Endothelial cell of umbilical vein (primary cell): ENCODE results near the gene PLCH1. TPM values are rescaled to one million over a fixed set of nuclear protein-coding genes. Genes with fewer than 3 reads are reported as not detected.

Source experiments
- BruUV-seq: library from RNA; stranded (reverse); fragments of 400-500 nt; replicated peaks from 2 replicates; lab custom pipeline; 2021; lab: Mats Ljungman, UMichigan
- CTCF ChIA-PET: fragments of 300-600, 350-600 bp; sonication (Branson Sonifier 250); formaldehyde crosslinking; loops from one replicate; lab custom pipeline; 2021; ENCODE audit warnings: antibody characterized with exemption, inconsistent platforms; lab: Charles Lee
- POLR2A ChIA-PET: fragments of 300-600, 350-600 bp; sonication (Branson Sonifier 250); formaldehyde crosslinking; loops from one replicate; lab custom pipeline; 2021; ENCODE audit warnings: antibody characterized with exemption, inconsistent platforms; lab: Charles Lee
- DNase-seq: peaks from one replicate; pipeline ENCODE4 v3.0.0-alpha.2; 2011; ENCODE audit warnings: low read depth, low spot score
- FAIRE-seq: peaks from 2 replicates; lab custom pipeline; 2011; peaks lifted over from hg19 to GRCh38; lab: Jason Lieb, UNC
- H2AFZ ChIP-seq: 2 replicates; pipeline ENCODE4 v1.6.0; 2012; ENCODE audit warnings: low read depth, low read length, control low read depth, inconsistent platforms
- H3K27ac ChIP-seq: 2 replicates; pipeline ENCODE4 v1.5.1; 2011; ENCODE audit warnings: low read depth, mild to moderate bottlenecking, control low read depth, low read length, moderate library complexity; ENCODE audit not compliant: insufficient read depth
- H3K27me3 ChIP-seq, 2 experiments: 2 replicates each; pipeline versions ENCODE4 v1.6.0 to v1.6.1; 2011; ENCODE audit warnings: low read length in 2 of 2, mixed read lengths in 1 of 2; ENCODE audit not compliant: control insufficient read depth in 2 of 2, insufficient read depth in 2 of 2
- H3K36me3 ChIP-seq, 2 experiments: 2 replicates in 1 of 2; 3 replicates in 1 of 2; pipeline ENCODE4 v1.5.1; 2011; ENCODE audit warnings: low read length in 2 of 2, mild to moderate bottlenecking in 1 of 2, moderate library complexity in 1 of 2; ENCODE audit not compliant: control insufficient read depth in 2 of 2, insufficient read depth in 2 of 2; ENCODE audit errors: extremely low read depth in 1 of 2
- H3K4me1 ChIP-seq: 3 replicates; pipeline ENCODE4 v1.5.1; 2011; ENCODE audit warnings: mild to moderate bottlenecking, low read length; ENCODE audit not compliant: control insufficient read depth, insufficient read depth; ENCODE audit errors: extremely low read depth
- H3K4me2 ChIP-seq: 2 replicates; pipeline ENCODE4 v1.6.1; 2011; ENCODE audit warnings: low read length, control low read depth, mixed read lengths; ENCODE audit not compliant: insufficient read depth
- H3K4me3 ChIP-seq, 3 experiments: fragments of 200-600 bp in 1 of 3; sonication (generic), shearing (Covaris generic) in 1 of 3; replicated peaks in 1 of 3; 2 replicates each; pipeline ENCODE4 v1.5.1; 2011 to 2016; ENCODE audit warnings: control low read depth in 3 of 3, low read length in 3 of 3, mild to moderate bottlenecking in 2 of 3, inconsistent platforms in 1 of 3, low read depth in 1 of 3, moderate library complexity in 1 of 3; ENCODE audit not compliant: insufficient read depth in 1 of 3
- H3K79me2 ChIP-seq: 2 replicates; pipeline ENCODE4 v1.6.0; 2012; ENCODE audit warnings: low read length, inconsistent platforms; ENCODE audit not compliant: control insufficient read depth, insufficient read depth
- H3K9ac ChIP-seq: replicated peaks from 2 replicates; pipeline ENCODE3; 2011; ENCODE audit warnings: low read length, control low read depth; ENCODE audit not compliant: insufficient read depth; ENCODE audit errors: extremely low read depth
- H3K9me1 ChIP-seq: replicated peaks from 3 replicates; pipeline ENCODE4 v1.6.0; 2011; ENCODE audit warnings: mild to moderate bottlenecking, low read length; ENCODE audit not compliant: control insufficient read depth, insufficient read depth; ENCODE audit errors: extremely low read depth
- H3K9me3 ChIP-seq: replicated peaks from 2 replicates; pipeline ENCODE4 v1.5.1; 2012; ENCODE audit warnings: low read length, inconsistent platforms; ENCODE audit not compliant: control insufficient read depth, insufficient read depth
- H4K20me1 ChIP-seq: replicated peaks from 2 replicates; pipeline ENCODE3; 2011; ENCODE audit warnings: mild to moderate bottlenecking, low read length; ENCODE audit not compliant: control insufficient read depth, insufficient read depth; ENCODE audit errors: extremely low read depth
- EZH2 ChIP-seq: IDR thresholded peaks from 2 replicates; pipeline ENCODE4 v1.6.1; 2012; ENCODE audit warnings: borderline replicate concordance, low read depth, mild to moderate bottlenecking, moderate library complexity, low read length, inconsistent platforms; ENCODE audit not compliant: severe bottlenecking
- FOS ChIP-seq: IDR thresholded peaks from 2 replicates; pipeline ENCODE4 v1.6.1; 2011; ENCODE audit warnings: mild to moderate bottlenecking, low read length, moderate library complexity, borderline replicate concordance; ENCODE audit not compliant: insufficient read depth
- GATA2 ChIP-seq: IDR thresholded peaks from 2 replicates; pipeline ENCODE4 v1.7.0; 2011; ENCODE audit warnings: low read depth, mild to moderate bottlenecking, moderate library complexity, mixed read lengths, low read length; ENCODE audit not compliant: insufficient read length, insufficient read depth
- JUN ChIP-seq: IDR thresholded peaks from 2 replicates; pipeline ENCODE4 v1.6.1; 2011; ENCODE audit warnings: borderline replicate concordance, low read depth; ENCODE audit not compliant: insufficient read length, insufficient read depth
- MAX ChIP-seq: IDR thresholded peaks from 2 replicates; pipeline ENCODE4 v1.6.1; 2011; ENCODE audit not compliant: insufficient read depth, insufficient read length
- MYC ChIP-seq: IDR thresholded peaks from one replicate; pipeline ENCODE4 v1.6.1; 2011; ENCODE audit warnings: mild to moderate bottlenecking, low read depth, low read length
- POLR2A ChIP-seq: IDR thresholded peaks from 2 replicates; pipeline ENCODE4 v1.6.1; 2012; ENCODE audit warnings: low read depth, mild to moderate bottlenecking, control low read depth, low read length
- POLR2AphosphoS5 ChIP-seq: IDR thresholded peaks from 2 replicates; pipeline ENCODE4 v1.6.1; 2012; ENCODE audit warnings: low read depth, mild to moderate bottlenecking, control low read depth, low read length, moderate library complexity; ENCODE audit not compliant: insufficient read depth
- dilution Hi-C: fragments of 300-500 bp; cut with MboI; formaldehyde crosslinking; loops from one replicate; pipeline ENCODE4 v1.15.0; 2019; ENCODE audit warnings: low sequenced_read_pairs; ENCODE audit not compliant: extremely low pct_ligation_motif_present
- intact Hi-C: fragments of 100-400 bp; cut with micrococcal nuclease; formaldehyde crosslinking; loops from one replicate; pipeline ENCODE4 v1.10.0; 2022
- polyA plus RNA-seq, 4 experiments: library from polyadenylated mRNA; depleted of rRNA in 3 of 4; stranded (reverse) in 3 of 4; unstranded in 1 of 4; fragments of >200 nt; gene quantifications; 2 replicates each; pipeline versions ENCODE4 v1.2.1 to v1.2.3, GENCODE V29; 2011 to 2012; ENCODE audit warnings: missing spikeins in 1 of 4
- total RNA-seq: library from RNA; stranded (reverse); gene quantifications from 2 replicates; pipeline ENCODE4 v1.2.3, GENCODE V29; 2021
- TF ChIP-seq, protein P1 (sequence below), 2 donors: IDR thresholded peaks; 1 replicate in 1 of 2; 2 replicates in 1 of 2; pipeline ENCODE4 v1.5.1; 2011; ENCODE audit warnings: low read length in 2 of 2, mild to moderate bottlenecking in 2 of 2, moderate library complexity in 2 of 2, control low read depth in 1 of 2, inconsistent platforms in 1 of 2, low read depth in 1 of 2; ENCODE audit not compliant: insufficient read depth in 1 of 2; ENCODE audit errors: extremely low read depth in 1 of 2

PLCH1 gene
- total and polyA plus RNA-seq, 2 donors (not counting 3 experiments of a cell fraction or from before 2014, with no cell fraction given), result 0.03 TPM; not detected in 1

- no peaks in the 10 kb centered on the region for H4K20me1 ChIP-seq
- ChIA-PET POLR2A (no interaction called here), CTCF (no interaction called here)
- no peak overlapping the region for H3K9ac ChIP-seq
- intact Hi-C loops, result no loop called here
- TF ChIP-seq, protein P1, sequence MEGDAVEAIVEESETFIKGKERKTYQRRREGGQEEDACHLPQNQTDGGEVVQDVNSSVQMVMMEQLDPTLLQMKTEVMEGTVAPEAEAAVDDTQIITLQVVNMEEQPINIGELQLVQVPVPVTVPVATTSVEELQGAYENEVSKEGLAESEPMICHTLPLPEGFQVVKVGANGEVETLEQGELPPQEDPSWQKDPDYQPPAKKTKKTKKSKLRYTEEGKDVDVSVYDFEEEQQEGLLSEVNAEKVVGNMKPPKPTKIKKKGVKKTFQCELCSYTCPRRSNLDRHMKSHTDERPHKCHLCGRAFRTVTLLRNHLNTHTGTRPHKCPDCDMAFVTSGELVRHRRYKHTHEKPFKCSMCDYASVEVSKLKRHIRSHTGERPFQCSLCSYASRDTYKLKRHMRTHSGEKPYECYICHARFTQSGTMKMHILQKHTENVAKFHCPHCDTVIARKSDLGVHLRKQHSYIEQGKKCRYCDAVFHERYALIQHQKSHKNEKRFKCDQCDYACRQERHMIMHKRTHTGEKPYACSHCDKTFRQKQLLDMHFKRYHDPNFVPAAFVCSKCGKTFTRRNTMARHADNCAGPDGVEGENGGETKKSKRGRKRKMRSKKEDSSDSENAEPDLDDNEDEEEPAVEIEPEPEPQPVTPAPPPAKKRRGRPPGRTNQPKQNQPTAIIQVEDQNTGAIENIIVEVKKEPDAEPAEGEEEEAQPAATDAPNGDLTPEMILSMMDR (IDR thresholded peaks at IDR 0.05; ENCODE audit: extremely low read depth in 1 of 2, insufficient read depth in 1 of 2, low read depth in 1 of 2, low read length in 2 of 2), result no peak
- no peak for TF ChIP-seq POLR2A
- no peak for TF ChIP-seq JUN
- no peak for TF ChIP-seq MAX
- TF ChIP-seq POLR2AphosphoS5, result no peak
- no peak for TF ChIP-seq GATA2
- no peak for TF ChIP-seq MYC
- TF ChIP-seq FOS, result no peak
- TF ChIP-seq EZH2, result no peak
- H3K79me2 ChIP-seq, result no peaks in the 10 kb centered on the region
- no peaks in the 10 kb centered on the region for H3K4me1 ChIP-seq
- no peaks in the 10 kb centered on the region for H3K9me1 ChIP-seq
- no peak overlapping the region for H3K4me2 ChIP-seq
- no TSS peak for BruUV-seq
- H3K27me3 ChIP-seq, result no peaks in the 10 kb centered on the region
- dilution Hi-C loops, result no loop called here
- no peak overlapping the region for H2AFZ ChIP-seq
- no peak overlapping the region for H3K27ac ChIP-seq
- FAIRE-seq (no peak), DNase-seq (no peak)
- no peak overlapping the region for H3K4me3 ChIP-seq
- no peaks in the 10 kb centered on the region for H3K36me3 ChIP-seq
- H3K9me3 ChIP-seq, result no peaks in the 10 kb centered on the region
Measured at GRCh38 chr3:155372281-155372680, 372.6 kb downstream of the PLCH1 start.
